ENCODE results near the gene GNPTAB.

The GNPTAB gene

GRCh38 chr12:101732318-101732717, 98.4 kb downstream of the GNPTAB start:
- TF ChIP-seq CTCF (IDR thresholded peaks at IDR 0.05; ENCODE audit: low read length, missing control alignments): no peak
- no peak for DNase-seq (ENCODE audit: low read depth)
- H3K4me3 ChIP-seq (replicated peaks; ENCODE audit: low read depth, low read length): no peak overlapping the region

DNA sequence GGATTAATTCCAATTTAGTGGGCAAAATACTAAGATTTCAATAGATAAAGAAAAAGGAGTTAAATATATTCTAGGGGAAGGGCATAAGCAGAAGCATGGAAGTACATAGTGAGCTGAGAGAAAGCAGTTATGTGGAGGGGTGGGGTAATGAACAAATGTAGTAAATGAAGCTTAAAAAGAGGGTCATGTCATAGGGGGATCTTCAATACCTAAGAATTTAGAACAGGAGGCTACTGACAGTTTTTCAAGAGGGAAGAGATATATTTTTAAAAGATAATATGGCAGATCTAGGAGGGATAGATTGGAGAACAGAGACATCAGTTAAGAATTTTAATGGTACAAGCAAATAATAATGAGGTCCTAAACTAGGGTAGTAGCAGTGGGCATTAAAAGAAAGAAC, 100.9 kb downstream of the GNPTAB start:
- H3K4me3 ChIP-seq (replicated peaks; ENCODE audit: low read depth, low read length): no peak overlapping the region
- TF ChIP-seq CTCF (IDR thresholded peaks at IDR 0.05; ENCODE audit: low read length, missing control alignments): no peak
- DNase-seq (ENCODE audit: low read depth): no peak

DNA sequence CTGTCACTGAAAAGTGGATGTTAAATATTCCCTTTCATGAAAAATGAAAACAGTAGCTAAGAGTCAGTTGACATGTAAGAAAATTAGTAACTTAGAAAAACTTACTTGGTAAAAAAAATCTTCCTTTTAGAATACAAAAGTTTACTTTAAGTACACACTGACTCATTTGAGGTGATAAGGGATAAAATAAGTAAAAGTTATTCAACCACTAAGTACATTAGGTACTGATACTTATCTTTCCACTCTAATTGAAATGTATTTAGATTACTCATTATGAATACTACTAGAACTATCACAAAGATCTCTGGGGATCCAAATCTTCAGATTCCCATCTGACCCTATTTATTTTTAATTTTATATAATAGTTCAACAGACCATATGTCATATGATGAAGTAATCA, 103.7 kb downstream of the GNPTAB start:
- no peak for TF ChIP-seq CTCF (IDR thresholded peaks at IDR 0.05; ENCODE audit: low read length, missing control alignments)

GRCh38 chr12:101722392-101722791, 108.4 kb downstream of the GNPTAB start:
- no peak for DNase-seq (ENCODE audit: low read depth)

More for the DNA sequence above, 103.7 kb downstream of the GNPTAB start:
- no peak overlapping the region for H3K4me3 ChIP-seq (replicated peaks; ENCODE audit: low read depth, low read length)
- DNase-seq (ENCODE audit: low read depth): no peak

GRCh38 chr12:101720118-101720517, 110.6 kb downstream of the GNPTAB start:
- no peak for TF ChIP-seq CTCF (IDR thresholded peaks at IDR 0.05; ENCODE audit: low read length, missing control alignments)
- no peak for DNase-seq (ENCODE audit: low read depth)
- no peak overlapping the region for H3K4me3 ChIP-seq (replicated peaks; ENCODE audit: low read depth, low read length)

More at GRCh38 chr12:101722392-101722791, 108.4 kb downstream of the GNPTAB start:
- TF ChIP-seq CTCF (IDR thresholded peaks at IDR 0.05; ENCODE audit: low read length, missing control alignments): no peak
- no peak overlapping the region for H3K4me3 ChIP-seq (replicated peaks; ENCODE audit: low read depth, low read length)

- H3K4me3 ChIP-seq (replicated peaks; ENCODE audit: low read depth, low read length): no peak overlapping the region
- no peak for DNase-seq (ENCODE audit: low read depth)
- TF ChIP-seq CTCF (IDR thresholded peaks at IDR 0.05; ENCODE audit: low read length, missing control alignments): no peak
Observed at GRCh38 chr12:101719566-101719965, 111.2 kb downstream of the GNPTAB start.

DNA sequence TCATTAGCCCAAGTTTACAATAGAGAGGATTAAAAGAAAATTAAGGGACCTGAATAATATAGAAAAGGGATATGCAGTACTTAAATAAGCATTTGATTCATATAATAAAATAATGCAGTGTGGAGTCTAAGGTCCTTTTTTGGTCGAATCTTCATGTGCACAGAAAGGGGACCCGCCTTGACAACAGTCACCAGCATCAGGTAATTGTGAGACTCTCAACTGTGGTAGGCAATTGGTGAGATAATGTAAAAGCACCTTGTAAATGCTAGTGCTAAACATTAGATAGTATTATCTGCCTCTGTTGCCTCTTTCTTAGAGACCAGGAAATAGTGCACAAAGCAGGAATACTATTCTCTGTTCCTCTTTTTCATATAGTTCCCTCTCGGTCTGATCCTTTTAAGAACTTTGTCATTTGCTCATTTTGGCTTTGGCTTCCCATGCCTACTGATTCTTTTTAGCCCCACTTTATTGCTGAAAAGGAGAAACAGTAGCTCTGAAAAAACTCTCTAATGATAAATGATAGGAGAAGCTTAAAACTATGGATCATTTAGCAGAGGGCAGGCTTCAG, 115.8 kb downstream of the GNPTAB start:
- no peak for DNase-seq (ENCODE audit: low read depth)
- TF ChIP-seq CTCF (IDR thresholded peaks at IDR 0.05; ENCODE audit: low read length, missing control alignments): no peak
- no peak overlapping the region for H3K4me3 ChIP-seq (replicated peaks; ENCODE audit: low read depth, low read length)
